GM21381 (cell line): Measurements from ENCODE around the gene CNTFR.

Experiments
- ATAC-seq: cut with Tn5 transposase; IDR thresholded peaks from one replicate; pipeline ENCODE4 v1.9.1; 2021; ENCODE audit warnings: mild to moderate bottlenecking, moderate library complexity; ENCODE audit not compliant: unreplicated experiment

Gene CNTFR

DNA sequence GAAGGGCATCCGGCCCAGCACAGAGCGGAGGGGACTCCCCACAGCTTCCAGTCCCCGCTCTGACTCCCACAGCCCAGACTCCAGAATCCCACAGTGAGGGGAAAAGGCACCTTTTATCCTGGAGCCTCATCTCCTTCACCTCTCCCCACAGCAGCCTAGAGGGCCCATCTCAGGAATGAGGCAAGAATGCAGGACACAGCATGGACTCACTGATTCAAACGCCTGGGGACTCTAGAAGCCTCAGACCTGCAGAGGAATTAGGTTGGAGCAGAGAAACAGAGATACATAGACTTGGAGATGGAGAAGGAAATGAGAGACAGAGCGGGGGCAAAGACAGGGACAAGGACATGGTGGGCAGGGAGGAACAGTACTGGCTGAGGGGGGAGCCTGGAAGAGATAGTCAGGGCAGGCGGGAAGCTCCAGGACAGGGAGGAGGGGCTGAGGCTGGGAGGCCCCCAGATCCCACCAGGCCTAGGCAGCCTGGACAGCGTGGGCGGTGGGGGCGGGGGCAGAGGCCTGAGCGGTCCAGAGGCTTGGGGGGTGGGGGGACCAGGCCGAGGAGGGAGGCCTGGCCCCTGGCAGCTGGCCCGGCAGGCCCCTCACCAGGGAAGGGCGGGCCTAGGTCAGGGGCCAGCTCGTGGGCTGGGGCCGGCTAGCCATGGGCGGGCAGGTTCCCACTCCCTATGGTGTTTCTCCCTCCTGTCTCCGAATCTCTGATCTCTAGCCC is 15.8 kb downstream of the CNTFR start:
- ATAC-seq, result no peak

DNA sequence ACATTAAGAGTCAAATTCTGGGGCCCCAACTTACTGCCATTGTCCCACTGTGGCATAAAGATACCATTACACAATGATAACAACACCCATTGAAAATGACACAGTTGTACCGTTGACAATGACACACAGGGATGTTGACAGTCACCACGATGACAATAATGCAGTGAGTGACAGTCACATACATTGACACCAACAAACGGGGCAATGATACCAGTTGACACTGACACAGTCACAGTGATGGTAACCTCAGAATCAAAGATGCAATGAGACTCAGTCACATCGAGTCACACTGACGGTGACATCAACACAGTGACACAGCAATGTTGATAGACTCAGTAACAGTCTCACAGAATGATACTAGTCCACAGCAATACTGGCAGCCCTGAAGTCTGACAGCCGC is 16.9 kb downstream of the CNTFR start:
- no peak for ATAC-seq

DNA sequence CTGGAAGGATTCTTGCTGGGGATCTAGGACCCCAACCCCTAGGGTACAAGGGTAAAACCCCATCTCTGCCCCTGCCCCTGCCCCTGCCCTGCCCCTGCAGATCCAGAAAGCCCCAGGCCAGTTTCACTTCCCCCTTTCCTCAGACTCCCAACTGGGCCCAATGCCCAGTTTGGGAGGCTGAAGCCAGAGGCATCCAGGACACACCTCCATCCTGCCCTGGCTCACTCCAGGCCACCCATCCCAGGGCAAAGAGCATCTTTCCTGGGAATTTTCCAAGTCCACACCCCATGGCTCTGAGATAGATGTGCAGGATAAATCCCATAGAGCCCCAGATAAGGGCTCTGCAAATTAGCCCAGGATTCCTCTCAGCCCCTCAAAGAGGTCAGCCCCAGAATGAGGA is 17.4 kb downstream of the CNTFR start:
- ATAC-seq, result no peak

DNA sequence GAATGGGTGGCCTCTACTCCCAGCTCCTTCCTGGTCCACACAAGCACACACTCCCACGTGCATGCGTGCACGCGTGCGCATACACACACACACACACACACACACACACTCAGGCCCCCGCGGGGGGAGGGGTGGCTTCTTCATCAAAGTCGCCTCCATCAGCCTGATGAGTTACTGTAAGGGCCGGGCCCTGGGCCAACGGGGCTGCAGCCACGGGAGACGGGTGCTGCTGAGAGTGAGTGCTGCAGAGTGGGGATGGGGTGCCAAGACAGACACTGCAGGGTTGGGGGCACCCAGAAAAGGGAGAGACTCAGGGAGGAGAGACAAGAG is 18.1 kb downstream of the CNTFR start:
- no peak for ATAC-seq

DNA sequence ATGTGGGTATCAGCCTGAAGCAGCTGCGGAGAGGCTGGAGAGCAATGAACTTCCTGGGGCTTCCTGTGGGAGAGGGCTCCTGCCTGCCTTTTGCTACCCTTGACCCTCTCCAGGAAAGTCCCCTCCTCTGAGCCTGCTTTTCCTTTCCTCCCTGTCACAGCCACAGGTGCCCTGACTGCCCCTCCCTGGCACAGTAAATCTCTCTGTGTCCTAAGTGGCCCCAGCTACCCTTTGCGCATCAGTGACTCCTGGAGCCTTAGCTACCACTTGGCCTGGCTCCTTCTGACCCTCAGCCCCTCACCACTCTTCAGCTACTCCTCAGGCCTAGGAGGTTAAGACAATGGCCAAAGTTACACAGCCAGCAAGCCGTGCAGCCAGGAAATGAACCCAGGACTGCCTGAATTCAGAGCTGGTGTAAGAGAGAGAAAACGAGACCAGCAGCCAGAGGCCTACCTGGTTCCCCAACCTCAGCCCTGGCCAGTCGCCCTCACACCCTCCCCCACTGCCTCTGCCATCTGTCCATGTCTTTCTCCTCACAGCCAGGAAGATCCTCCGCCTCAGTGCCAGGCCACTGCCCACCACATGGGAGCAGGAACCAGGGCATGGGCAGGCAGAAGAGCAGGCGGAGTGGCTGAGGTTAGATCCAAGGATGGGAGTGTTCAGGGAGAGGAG is 18.6 kb downstream of the CNTFR start:
- no peak for ATAC-seq

DNA sequence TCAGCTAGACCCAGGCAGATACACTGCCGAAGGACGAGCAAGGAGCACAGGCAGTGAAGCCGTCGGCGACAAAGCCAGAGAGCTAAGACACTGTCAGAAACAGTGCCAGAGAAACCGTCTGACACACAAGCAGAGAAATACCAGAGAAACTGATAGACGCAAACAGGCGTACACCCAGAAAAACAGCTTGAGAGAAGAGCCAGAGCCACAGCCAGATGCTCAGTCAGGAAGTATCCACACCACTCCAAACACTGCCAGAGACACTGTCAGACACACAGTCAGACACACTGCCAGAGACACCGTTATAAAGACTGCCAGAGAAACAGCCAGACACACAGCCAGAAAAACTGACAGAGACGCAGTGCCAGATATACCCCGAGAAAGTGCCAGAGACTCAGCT is 19.1 kb downstream of the CNTFR start:
- ATAC-seq, result no peak

DNA sequence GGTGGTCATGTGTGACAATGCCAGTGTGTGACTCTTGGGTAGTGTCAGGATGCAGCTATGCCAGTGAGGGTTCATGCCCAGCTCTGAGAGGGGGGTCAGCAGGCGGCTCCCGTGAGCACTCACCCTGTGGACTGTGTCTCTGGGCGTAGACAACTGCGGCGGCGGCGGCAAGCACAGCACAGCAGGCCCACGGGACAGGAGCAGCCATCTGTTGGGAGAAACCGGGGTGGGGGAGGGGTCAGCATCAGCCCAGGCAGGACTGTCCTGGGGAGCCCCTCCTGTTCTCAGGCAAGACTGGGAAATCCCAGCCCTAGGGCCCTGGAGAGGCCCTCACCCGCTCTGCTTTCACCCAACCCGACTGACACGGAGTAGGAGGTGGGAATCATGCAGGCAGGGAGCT is 20.8 kb downstream of the CNTFR start:
- no peak for ATAC-seq

DNA sequence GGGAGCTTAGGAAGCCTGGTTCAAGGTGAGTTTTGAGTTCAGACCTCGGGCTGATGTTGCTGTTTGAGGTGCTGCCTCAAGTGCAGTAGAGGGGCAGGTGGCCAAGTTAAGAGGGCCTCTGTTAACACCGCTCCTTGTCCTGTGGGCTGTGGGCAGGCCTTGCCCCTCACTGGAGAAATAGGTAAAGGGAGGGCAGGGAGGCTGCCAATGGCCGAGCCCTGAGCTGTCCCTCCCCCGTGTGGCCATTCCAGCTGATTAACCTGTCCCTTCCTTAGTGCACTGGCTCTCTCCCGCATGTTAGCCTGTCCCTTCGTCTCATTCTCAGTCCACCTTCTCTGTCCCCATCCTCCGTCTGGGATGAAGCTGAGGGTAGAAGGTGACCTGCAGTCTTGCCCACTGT is 21.4 kb downstream of the CNTFR start:
- ATAC-seq, result no peak

DNA sequence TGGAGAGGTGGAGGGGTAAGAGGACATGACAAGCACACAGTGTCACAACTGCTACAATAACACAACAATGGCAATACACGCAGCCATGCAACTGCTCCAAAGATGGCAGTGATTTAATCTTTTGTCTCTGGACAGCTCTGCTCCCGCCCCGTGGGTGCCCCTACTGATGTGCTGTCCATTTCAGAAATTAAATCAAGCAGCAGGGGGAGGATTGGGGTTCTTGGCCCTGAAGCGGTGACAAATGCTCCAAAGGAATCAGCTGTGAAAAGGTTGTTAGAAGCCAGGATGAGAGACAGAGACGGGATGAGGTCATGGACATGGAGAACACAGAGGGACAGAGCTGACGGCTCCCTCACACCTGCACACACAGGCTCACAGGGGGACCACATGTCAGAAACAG is 22.6 kb downstream of the CNTFR start:
- ATAC-seq, result no peak

DNA sequence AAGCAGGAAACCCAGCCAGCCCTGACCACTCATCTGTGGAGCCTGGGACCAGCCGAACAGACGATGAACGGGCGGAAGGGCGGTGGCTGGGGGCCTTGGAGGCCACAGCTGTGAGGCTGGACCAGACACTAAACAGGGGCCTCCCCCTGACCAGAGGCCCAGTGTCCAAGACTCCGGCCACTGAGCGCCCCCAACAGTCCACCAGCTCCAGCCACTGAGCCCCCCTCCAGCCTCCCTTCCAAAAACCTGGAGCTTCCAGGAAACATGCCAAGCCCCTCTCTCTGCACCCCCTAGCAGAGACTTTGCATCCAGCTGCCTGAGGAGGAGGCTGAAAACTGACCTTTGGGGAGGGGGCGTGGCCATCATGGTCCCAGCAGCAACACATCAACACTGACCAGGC is 23.2 kb downstream of the CNTFR start:
- ATAC-seq, result no peak

DNA sequence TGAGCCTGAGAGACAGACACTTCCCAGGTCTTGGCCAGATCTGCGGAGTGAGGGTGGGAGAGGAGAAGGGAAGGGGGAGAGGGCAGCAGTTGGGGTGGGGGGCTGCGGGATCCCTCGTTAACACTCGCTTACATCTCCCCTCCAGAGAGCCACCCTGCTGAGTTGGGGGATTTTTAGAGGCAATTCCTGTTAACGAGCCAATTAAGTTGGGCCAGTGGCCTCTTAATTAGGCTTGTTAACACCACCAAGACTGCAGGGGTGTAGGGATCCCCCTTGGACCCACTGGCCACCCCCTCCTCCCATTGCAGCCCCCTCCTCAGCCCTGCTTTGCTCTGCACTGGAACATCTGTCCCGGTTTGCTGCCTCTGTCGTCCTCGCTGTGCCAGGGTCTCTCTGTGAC is 23.7 kb downstream of the CNTFR start:
- ATAC-seq, result no peak

DNA sequence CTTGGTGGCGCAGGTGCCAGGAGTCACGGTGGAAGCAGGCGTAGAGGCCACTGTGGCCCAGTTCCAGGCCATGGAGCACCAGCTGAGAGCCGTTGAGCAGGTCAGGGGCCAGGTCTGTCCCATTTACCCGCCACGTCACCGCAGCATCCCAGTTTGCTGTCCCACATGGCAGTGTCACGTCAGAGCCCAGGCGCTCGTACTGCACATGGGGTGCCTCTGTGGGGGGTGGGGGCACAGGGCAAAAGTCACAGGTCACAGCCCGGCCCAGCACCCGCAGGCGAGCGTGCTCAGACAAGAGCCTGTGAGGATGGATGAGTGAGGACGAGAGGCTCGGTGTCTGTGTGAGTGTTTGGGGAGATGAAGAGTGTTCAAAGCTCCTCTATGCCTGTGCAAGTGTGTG is 24.9 kb downstream of the CNTFR start:
- ATAC-seq, result no peak

DNA sequence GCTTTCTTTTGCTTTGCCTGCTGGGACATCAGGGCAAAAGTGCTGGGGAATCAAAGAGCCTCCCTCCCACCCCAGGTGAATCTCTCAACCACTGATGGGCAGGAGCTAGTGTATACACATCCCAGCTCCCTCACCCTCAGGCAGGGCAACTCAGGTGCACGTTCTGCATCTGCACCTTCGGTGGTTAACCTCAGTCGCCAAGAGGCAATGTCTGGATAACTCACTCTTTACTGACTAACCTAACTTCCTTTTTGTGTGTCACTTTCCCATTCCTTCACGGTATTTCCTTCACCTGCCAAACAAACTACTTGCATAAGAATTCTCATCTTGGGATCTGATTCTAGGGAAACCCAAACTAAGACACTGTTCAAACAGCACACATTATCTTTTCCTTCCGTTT is 26.3 kb downstream of the CNTFR start:
- ATAC-seq, result no peak

DNA sequence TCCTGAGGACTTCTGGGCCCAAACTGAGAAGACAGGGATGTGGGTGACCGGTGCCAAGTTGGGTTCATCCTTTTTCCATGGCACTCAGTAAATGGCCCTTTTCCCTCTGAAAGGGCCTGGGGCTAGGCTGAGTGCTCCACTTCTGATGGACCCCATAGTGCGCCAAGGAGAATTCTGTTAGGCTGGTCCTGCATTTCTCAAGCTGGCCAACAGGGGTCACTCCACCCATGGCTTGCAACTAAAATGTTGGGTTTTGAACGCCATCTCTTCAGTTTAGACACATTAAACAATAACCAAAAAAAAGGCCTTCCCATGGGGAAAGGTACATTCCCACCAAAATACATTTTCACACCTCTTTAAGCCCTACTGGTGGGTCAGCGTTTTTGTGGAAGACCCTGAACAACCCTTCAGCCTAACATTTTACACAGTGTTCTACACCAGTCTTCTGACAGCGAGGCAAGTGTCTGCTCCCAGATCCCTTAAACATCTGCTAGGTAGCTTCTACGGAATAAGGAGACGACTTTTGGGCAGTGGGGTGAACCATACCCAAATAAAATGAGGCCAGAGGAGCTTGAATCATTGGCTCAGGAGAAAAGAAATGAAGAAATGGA is 27.3 kb downstream of the CNTFR start:
- ATAC-seq, result no peak

DNA sequence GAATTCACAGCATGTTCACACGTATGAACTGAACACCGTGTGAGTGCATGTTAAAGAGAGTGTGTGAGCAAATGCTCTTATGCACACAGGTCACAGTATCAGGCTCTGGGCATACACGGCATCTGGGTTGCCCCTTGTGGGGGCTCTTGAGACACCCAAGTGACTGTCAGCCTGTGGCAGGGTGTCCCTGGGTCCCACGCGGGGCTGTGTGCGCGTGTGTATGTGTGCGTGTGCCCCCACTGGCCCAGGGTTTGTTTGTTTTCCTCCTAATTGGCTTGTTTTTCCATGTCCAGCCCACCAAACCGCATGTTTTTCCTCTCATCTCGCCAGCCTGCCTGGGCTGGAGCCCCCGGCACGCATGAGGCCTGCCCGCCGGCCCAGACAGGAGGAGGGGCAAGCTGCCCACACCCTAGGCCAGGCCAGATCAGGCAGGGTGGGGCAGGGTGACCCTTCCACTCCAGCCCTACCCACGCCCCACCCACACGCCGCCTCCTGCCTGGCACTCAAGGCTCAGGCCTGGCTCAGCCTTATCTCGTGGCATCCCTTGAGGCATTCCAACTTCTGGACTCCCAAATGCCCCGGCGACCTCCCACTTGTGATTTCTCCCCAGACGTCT is 28.8 kb downstream of the CNTFR start:
- ATAC-seq, result no peak

DNA sequence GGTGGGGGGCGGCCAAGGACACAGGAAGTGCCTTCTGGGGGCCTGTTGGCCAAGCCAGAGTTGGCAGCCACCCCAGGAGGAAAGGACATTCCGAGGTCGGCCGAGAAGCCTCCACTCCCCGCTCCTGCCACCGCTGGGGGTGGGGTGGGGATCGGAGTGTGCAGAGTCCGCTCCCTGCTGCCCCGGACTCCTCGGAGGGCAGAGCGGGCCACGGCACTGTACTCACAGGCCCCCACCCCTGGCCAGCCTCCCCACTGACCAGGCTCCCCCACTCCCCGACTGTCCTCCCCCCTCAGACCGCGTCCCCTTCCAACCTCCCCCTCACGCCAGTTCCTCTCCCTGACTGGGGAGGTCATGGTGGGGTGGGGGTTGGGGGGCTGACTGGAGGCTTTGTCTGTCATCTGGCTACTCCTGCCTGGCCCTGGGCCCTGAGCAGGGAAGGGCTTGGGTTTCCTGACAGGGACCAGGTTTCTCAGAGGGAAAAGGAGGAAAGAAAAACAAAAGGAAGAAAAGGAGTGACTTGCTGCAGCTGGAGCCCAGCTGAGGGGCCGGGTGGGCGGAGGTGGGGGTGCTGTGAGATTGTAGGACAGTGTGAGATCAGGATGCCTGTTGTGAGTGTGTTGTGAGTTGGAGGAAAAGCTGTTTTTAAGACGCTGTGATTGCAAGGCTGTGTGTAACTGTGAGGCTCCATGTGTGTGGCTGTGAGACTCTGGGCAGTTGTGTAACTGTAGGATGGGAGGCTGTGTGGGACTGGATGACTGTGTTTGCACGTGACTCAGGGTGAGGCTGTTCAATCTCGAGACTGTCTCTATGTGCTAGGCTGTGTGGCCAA is 29.7 kb downstream of the CNTFR start:
- ATAC-seq, result no peak

DNA sequence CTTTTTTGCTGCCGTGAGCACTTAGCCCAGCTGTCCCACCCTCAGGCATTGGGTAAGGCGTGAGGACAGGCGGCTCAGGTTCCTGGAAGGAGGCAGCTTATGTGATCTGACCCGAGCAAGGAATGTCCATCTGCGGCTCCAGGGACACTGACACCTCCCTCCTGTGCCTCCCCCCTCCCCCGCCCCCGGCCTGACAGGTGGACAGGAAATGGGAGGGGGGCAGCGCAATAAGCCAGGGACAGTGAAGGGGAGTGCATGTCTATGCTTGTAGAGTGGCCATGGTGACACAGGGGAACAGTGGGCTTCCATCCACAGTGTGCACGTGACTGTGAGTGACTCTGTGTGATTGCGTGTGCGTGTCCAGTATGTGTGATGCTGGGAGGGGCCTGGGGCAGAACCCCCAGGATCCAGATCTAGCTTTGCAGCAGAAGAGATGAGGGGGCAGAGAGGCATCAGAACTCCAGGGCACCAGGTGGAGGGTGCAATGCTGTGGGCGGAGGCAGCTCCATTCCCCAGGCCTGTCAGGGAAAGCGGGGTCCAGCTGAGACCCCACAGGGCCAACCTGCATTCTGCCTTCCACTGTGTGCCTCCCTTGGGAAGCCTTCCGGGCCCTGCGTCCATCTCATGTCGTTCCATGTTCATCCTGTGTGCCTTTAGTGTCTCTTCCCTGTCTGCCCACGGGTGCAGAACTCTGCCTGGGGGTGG is 30.5 kb downstream of the CNTFR start:
- no peak for ATAC-seq

DNA sequence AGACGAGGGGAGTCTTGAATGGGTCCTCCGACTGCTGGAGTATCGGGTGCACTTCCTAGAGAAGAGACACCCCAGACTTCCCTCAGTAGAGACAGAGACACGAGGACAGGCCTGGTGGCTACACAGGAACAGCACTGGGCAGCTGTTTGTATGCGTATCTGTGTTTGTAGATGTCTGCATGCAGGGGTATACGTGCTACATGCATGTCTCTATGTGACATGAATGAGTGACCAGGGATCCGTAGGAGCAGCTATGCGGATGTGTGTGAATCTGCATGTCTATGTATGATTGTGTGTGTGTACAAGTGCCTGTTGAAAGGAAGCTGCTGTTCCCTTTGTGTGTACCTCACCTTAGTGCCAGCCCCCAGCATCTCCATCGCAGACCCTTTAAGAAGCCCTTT is 31.2 kb downstream of the CNTFR start:
- ATAC-seq, result no peak

DNA sequence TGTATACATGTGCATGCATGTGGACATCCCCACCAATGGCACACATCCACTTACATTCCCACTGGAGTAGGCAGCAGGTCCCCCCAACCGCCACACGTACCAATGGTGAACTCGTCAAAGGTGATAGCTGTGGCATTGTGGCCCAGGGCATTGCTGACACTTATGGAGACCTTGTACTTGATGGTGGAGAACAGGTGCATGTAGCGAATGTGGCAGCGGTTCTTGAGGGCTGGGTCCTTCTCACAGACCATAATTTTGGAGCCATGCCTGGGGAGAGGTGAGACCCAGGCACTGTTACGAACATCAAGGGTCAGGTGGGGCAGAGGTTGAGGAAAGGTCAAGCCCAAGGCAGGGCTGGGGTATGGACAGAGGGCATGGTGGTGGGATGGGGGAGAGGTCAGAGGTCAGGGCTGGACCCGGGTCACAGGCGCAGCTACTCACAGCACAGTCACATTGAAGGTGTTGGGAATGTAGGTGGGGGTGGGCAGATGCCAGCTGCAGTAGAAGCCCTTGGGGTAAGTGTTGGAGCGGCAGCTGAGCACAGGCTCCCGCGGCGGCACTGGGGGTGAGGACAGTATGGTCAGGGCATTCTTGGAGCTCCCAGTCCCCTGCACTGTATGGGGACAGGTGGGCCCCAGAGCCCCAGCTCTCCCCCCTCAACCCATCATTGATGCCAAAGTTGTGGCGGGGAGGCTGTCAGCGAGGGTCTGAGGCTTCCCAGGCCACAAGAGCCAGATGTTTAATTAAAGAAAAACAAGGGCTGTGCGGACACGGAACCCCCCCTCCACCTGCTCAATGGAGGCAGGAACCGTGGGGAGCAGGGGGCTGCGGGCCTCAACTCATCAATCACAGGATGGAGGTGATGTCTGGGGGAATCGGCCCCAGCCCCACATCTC is 31.9 kb downstream of the CNTFR start:
- ATAC-seq, result no peak

DNA sequence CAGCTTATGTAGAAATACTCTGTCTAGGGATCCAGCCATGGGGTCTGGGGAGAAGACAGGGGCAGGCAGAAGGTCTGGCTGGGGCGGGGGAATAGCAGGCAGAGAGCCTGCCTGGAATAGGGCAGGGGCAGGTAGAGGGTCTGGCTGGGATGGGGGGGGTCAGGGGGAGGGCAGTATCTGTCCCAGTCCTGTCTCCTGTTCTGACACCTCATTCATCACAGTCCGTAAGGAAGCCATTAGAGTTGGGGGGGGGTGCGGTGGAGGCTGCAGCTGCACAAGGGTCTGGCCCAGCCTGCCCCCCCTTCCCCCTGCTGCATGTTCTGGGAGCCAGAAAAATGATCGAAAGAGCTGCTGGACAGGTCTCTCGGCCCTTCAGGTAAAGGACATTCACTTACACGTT is 32.6 kb downstream of the CNTFR start:
- no peak for ATAC-seq
